HTR-8/SVneo (cell line): ENCODE results near the gene CPA4.

Experiments
- DNase-seq: peaks from one replicate; pipeline ENCODE4 v3.0.0; 2011; ENCODE audit warnings: low spot score, mixed read lengths; ENCODE audit not compliant: insufficient read length
- FAIRE-seq: peaks from 2 replicates; lab custom pipeline; 2011; peaks lifted over from hg19 to GRCh38; lab: Jason Lieb, UNC

The CPA4 gene

GRCh38 chr7:130274296-130274695 is 18.7 kb upstream of the CPA4 start:
- DNase-seq, result no peak
- FAIRE-seq, result no peak

- no peak for DNase-seq
- FAIRE-seq, result no peak
Measured at GRCh38 chr7:130274983-130275591, 17.9 kb upstream of the CPA4 start.

GRCh38 chr7:130275826-130276297 is 17.1 kb upstream of the CPA4 start:
- no peak for FAIRE-seq
- peak; percentile 56 for DNase-seq

- no peak for FAIRE-seq
- DNase-seq, result no peak
Measured at GRCh38 chr7:130276796-130277762, 15.9 kb upstream of the CPA4 start.

GRCh38 chr7:130277763-130278643 is 15.0 kb upstream of the CPA4 start:
- DNase-seq (no peak), FAIRE-seq (no peak)

- peak; percentile 38 for DNase-seq
- no peak for FAIRE-seq
Measured at GRCh38 chr7:130278860-130279259, 14.1 kb upstream of the CPA4 start.

GRCh38 chr7:130279286-130279685 is 13.7 kb upstream of the CPA4 start:
- no peak for FAIRE-seq

GRCh38 chr7:130279906-130280305 is 13.1 kb upstream of the CPA4 start:
- DNase-seq (no peak), FAIRE-seq (no peak)

More at GRCh38 chr7:130279286-130279685, 13.7 kb upstream of the CPA4 start:
- no peak for DNase-seq

- DNase-seq (no peak), FAIRE-seq (no peak)
Measured at GRCh38 chr7:130281260-130281659, 11.7 kb upstream of the CPA4 start.

- no peak for DNase-seq
- no peak for FAIRE-seq
Measured at GRCh38 chr7:130286881-130287280, 6.1 kb upstream of the CPA4 start.

GRCh38 chr7:130288168-130288567 is 4.8 kb upstream of the CPA4 start:
- FAIRE-seq (no peak), DNase-seq (no peak)

GRCh38 chr7:130288829-130289228 is 4.1 kb upstream of the CPA4 start:
- DNase-seq, result no peak
- no peak for FAIRE-seq

GRCh38 chr7:130289478-130289877 is 3.5 kb upstream of the CPA4 start:
- FAIRE-seq (no peak), DNase-seq (no peak)

- DNase-seq (no peak), FAIRE-seq (no peak)
Measured at GRCh38 chr7:130290745-130291144, 2.2 kb upstream of the CPA4 start.

GRCh38 chr7:130293521-130293920 is 560 bp downstream of the CPA4 start:
- DNase-seq (no peak), FAIRE-seq (no peak)

- DNase-seq (no peak), FAIRE-seq (no peak)
Measured at GRCh38 chr7:130294314-130294713, 1.4 kb downstream of the CPA4 start.

GRCh38 chr7:130296221-130296951 is 3.4 kb downstream of the CPA4 start:
- no peak for FAIRE-seq
- no peak for DNase-seq

GRCh38 chr7:130297628-130298543 is 4.9 kb downstream of the CPA4 start:
- no peak for DNase-seq
- no peak for FAIRE-seq
